T-cell (primary cell): ENCODE measurements around the gene CGB3. TPM values are rescaled to one million over a fixed set of nuclear protein-coding genes. Genes with fewer than 3 reads are reported as not detected.
A peak's percentile ranks its signal among the peaks of the same experiment; 100 is the strongest.
"Not testable (repeated sequence)": the region's sequence is repeated elsewhere in the genome, so short reads cannot be mapped to it uniquely, and the experiment has no call there.

Experiments used
- ATAC-seq, 4 experiments: fragments of 200-7000 bp in 3 of 4; fragments of 150-1000 bp in 1 of 4; cut with Tn5 transposase; replicated peaks in 1 of 4; 1 replicate in 3 of 4; 2 replicates in 1 of 4; pipeline ENCODE4 v1.10.0; 2021; ENCODE audit warnings: moderate library complexity in 3 of 4, mild to moderate bottlenecking in 2 of 4, moderate number of reproducible peaks in 1 of 4
- CTCF ChIA-PET, 2 donors: fragments of 300-600 bp; sonication (Branson Sonifier 250); formaldehyde crosslinking; loops; one replicate each; lab custom pipeline; 2022; ENCODE audit warnings: antibody characterized with exemption in 2 of 2; lab: Charles Lee
- POLR2A ChIA-PET, 2 donors: fragments of 300-600 bp; sonication (Branson Sonifier 250); formaldehyde crosslinking; loops; one replicate each; lab custom pipeline; 2022; ENCODE audit warnings: antibody characterized with exemption in 2 of 2; lab: Charles Lee
- DNase-seq, 35 experiments: peaks; one replicate each; pipeline versions ENCODE4 v3.0.0 to v3.0.0-alpha.2; 2013 to 2023
- H3K27ac ChIP-seq: one replicate; pipeline ENCODE4 v1.5.1; 2013; ENCODE audit warnings: low read length
- H3K27me3 ChIP-seq, 2 experiments: replicated peaks in 1 of 2; 1 replicate in 1 of 2; 2 replicates in 1 of 2; pipeline versions ENCODE4 v1.6.1 to v1.7.0; 2013; ENCODE audit warnings: low read length in 1 of 2, mixed read lengths in 1 of 2; ENCODE audit not compliant: control insufficient read depth in 2 of 2, insufficient read depth in 2 of 2; ENCODE audit errors: extremely low read depth in 1 of 2
- H3K36me3 ChIP-seq, 2 donors: 1 replicate in 1 of 2; 2 replicates in 1 of 2; pipeline versions ENCODE4 v1.6.1 to v1.7.0; 2013; ENCODE audit warnings: low read length in 1 of 2; ENCODE audit not compliant: control insufficient read depth in 2 of 2, insufficient read depth in 1 of 2; ENCODE audit errors: extremely low read depth in 1 of 2
- H3K4me1 ChIP-seq, 2 experiments: 1 replicate in 1 of 2; 2 replicates in 1 of 2; pipeline versions ENCODE4 v1.6.1 to v1.7.0; 2013; ENCODE audit warnings: low read length in 2 of 2, mixed read lengths in 1 of 2; ENCODE audit not compliant: insufficient read depth in 2 of 2, control insufficient read depth in 1 of 2; ENCODE audit errors: extremely low read depth in 1 of 2
- H3K4me3 ChIP-seq, 2 donors: 1 replicate in 1 of 2; 2 replicates in 1 of 2; pipeline versions ENCODE4 v1.5.1 to v1.7.0; 2013; ENCODE audit warnings: mild to moderate bottlenecking in 2 of 2, low read length in 1 of 2, moderate library complexity in 1 of 2; ENCODE audit not compliant: control insufficient read depth in 1 of 2; ENCODE audit errors: extremely low read depth in 1 of 2
- H3K9me3 ChIP-seq: 2 replicates; pipeline ENCODE4 v1.7.0; 2013
- H3K27ac Mint-ChIP-seq, 2 donors: one replicate each; pipeline ENCODE4 v1.8.0; 2020 to 2021; ENCODE audit warnings: mild to moderate bottlenecking in 2 of 2, mixed read lengths in 2 of 2
- H3K27me3 Mint-ChIP-seq, 2 donors: one replicate each; pipeline ENCODE4 v1.8.0; 2021 to 2022; ENCODE audit warnings: mixed read lengths in 2 of 2
- H3K36me3 Mint-ChIP-seq: one replicate; pipeline ENCODE4 v1.8.0; 2021; ENCODE audit warnings: mixed read lengths
- H3K4me1 Mint-ChIP-seq, 3 donors: one replicate each; pipeline ENCODE4 v1.8.0; 2020 to 2022; ENCODE audit warnings: mixed read lengths in 3 of 3, mild to moderate bottlenecking in 1 of 3
- H3K4me3 Mint-ChIP-seq, 3 donors: one replicate each; pipeline ENCODE4 v1.8.0; 2020 to 2022; ENCODE audit warnings: mild to moderate bottlenecking in 3 of 3, mixed read lengths in 3 of 3, moderate library complexity in 3 of 3
- H3K9me3 Mint-ChIP-seq, 3 donors: one replicate each; pipeline ENCODE4 v1.8.0; 2020 to 2022; ENCODE audit warnings: mixed read lengths in 3 of 3
- WGBS: methylation state at CpG from one replicate; pipeline ENCODE4 v1.1.5; 2013; ENCODE audit warnings: missing lambda C conversion rate; ENCODE audit not compliant: insufficient coverage; 5-methylcytosine and 5-hydroxymethylcytosine counted together
- total RNA-seq, 35 experiments: library from RNA in 6 of 35; stranded (reverse) in 6 of 35; fragments of 120-200 nt in 1 of 35; gene quantifications; one replicate each; pipeline versions ENCODE4 v1.2.1 to v1.2.4 and lab custom pipeline; 2013 to 2026

Gene CGB3
- total RNA-seq, 5 donors from 2014 or later (not counting 1 experiment from before 2014, with no cell fraction given): not detected

GRCh38 chr19:49049011-49049410 is 24.9 kb upstream of the CGB3 start, which contains the start of gene CGB8:
CGB8 (minus strand) TSS chr19:49049111; CDS start chr19:49048739, 372 bp downstream.
- H3K9me3 ChIP-seq, POLR2A ChIA-PET, H3K36me3 Mint-ChIP-seq, H3K9me3 Mint-ChIP-seq, H3K27ac ChIP-seq, H3K27me3 ChIP-seq, H3K36me3 ChIP-seq, H3K4me3 Mint-ChIP-seq, ATAC-seq, H3K4me1 Mint-ChIP-seq, H3K4me1 ChIP-seq, H3K27me3 Mint-ChIP-seq, H3K4me3 ChIP-seq, CTCF ChIA-PET, DNase-seq: not testable (repeated sequence)
- WGBS: 92% methylated on average over 5 of the region's 12 CpGs
- peak within 1 kb of the TSS in 1 of 2 donors; percentile 40 for H3K27ac Mint-ChIP-seq

- H3K4me3 Mint-ChIP-seq, ATAC-seq: not testable (repeated sequence)
Observed at GRCh38 chr19:49043548-49043947, 19.4 kb upstream of the CGB3 start, which contains the start of gene CGB5. CGB5 (plus strand) TSS chr19:49043848; CDS start chr19:49044210, 362 bp downstream.

GRCh38 chr19:49042666-49043065 is 18.5 kb upstream of the CGB3 start:
- H3K9me3 ChIP-seq, H3K4me1 ChIP-seq, H3K27me3 Mint-ChIP-seq, DNase-seq, CTCF ChIA-PET, H3K36me3 Mint-ChIP-seq, H3K4me1 Mint-ChIP-seq, H3K27ac Mint-ChIP-seq, H3K4me3 ChIP-seq, H3K36me3 ChIP-seq, H3K4me3 Mint-ChIP-seq, H3K27me3 ChIP-seq, POLR2A ChIA-PET, H3K9me3 Mint-ChIP-seq, H3K27ac ChIP-seq, ATAC-seq: not testable (repeated sequence)
- WGBS: no CpG with 5 or more reads among the region's 4 CpGs

More at GRCh38 chr19:49043548-49043947, 19.4 kb upstream of the CGB3 start, which contains the start of gene CGB5:
- H3K27ac ChIP-seq, H3K4me1 Mint-ChIP-seq, H3K36me3 Mint-ChIP-seq, H3K27ac Mint-ChIP-seq, H3K36me3 ChIP-seq, H3K4me1 ChIP-seq, H3K9me3 Mint-ChIP-seq, DNase-seq, H3K4me3 ChIP-seq, H3K27me3 Mint-ChIP-seq, H3K9me3 ChIP-seq, POLR2A ChIA-PET, H3K27me3 ChIP-seq: not testable (repeated sequence)
- 71% methylated on average over 5 of the region's 15 CpGs for WGBS
- CTCF ChIA-PET: interaction anchor here in 1 of 2 donors (0.6 kb wide), 1 partner anchor 727 kb away, joined by 9 read pairs; no protein-coding TSS in a partner anchor

- POLR2A ChIA-PET: no interaction called here
- Mint-ChIP-seq H3K27me3 (no peaks in the 10 kb centered on the region), H3K9me3 (no peaks in the 10 kb centered on the region), H3K27ac (no peak overlapping the region), H3K36me3 (no peaks in the 10 kb centered on the region), H3K4me1 (no peaks in the 10 kb centered on the region), H3K4me3 (no peak overlapping the region)
- no peaks in the 10 kb centered on the region for H3K4me1 ChIP-seq
- H3K4me3 ChIP-seq: no peak overlapping the region
- H3K27ac ChIP-seq: no peak overlapping the region
- H3K27me3 ChIP-seq: peaks cover 0 to 3% of the 10 kb centered on the region in 2 experiments
- H3K9me3 ChIP-seq: no peaks in the 10 kb centered on the region
- ATAC-seq (no peak), DNase-seq (no peak)
- H3K36me3 ChIP-seq: no peaks in the 10 kb centered on the region
- 79% methylated on average over 14 of the region's 17 CpGs for WGBS
- CTCF ChIA-PET: no interaction called here
Observed at GRCh38 chr19:49042177-49042576, 18.0 kb upstream of the CGB3 start.

- H3K27me3 Mint-ChIP-seq, DNase-seq, H3K9me3 Mint-ChIP-seq, H3K36me3 ChIP-seq, H3K27ac Mint-ChIP-seq, POLR2A ChIA-PET, H3K4me1 ChIP-seq, H3K27me3 ChIP-seq, H3K4me3 Mint-ChIP-seq, H3K4me3 ChIP-seq, H3K4me1 Mint-ChIP-seq, H3K27ac ChIP-seq, H3K36me3 Mint-ChIP-seq, H3K9me3 ChIP-seq, ATAC-seq: not testable (repeated sequence)
- WGBS: no CpG with 5 or more reads among the region's 9 CpGs
- CTCF ChIA-PET: interaction anchor here (0.6 to 0.7 kb wide), 2 partner anchors 91 to 403 kb away, joined by 3 to 4 read pairs; no protein-coding TSS in a partner anchor
Observed at GRCh38 chr19:49039736-49040135, 15.6 kb upstream of the CGB3 start.

GRCh38 chr19:49038557-49039276 is 14.6 kb upstream of the CGB3 start:
- ATAC-seq, CTCF ChIA-PET, H3K4me1 ChIP-seq, H3K27ac ChIP-seq, H3K27me3 ChIP-seq, H3K27me3 Mint-ChIP-seq, DNase-seq, H3K4me3 ChIP-seq, POLR2A ChIA-PET, H3K4me3 Mint-ChIP-seq, H3K36me3 Mint-ChIP-seq, H3K27ac Mint-ChIP-seq, H3K36me3 ChIP-seq, H3K4me1 Mint-ChIP-seq, H3K9me3 Mint-ChIP-seq, H3K9me3 ChIP-seq: not testable (repeated sequence)
- 84% methylated on average over 9 of the region's 26 CpGs for WGBS
